ENCODE results near the gene IL1RAPL1.

Gene IL1RAPL1

GRCh38 chrX:28609003-28609402 lies 21.8 kb downstream of the IL1RAPL1 start:
- Mint-ChIP-seq H3K4me3 (no peak overlapping the region), H3K9me3 (no peaks in the 10 kb centered on the region), H3K36me3 (ENCODE audit: low read depth) (no peaks in the 10 kb centered on the region), H3K27ac (no peak overlapping the region), H3K4me1 (peaks cover 12% of the 10 kb centered on the region), H3K27me3 (ENCODE audit: low read depth, poor library complexity) (no peaks in the 10 kb centered on the region)
- TF ChIP-seq CTCF (IDR thresholded peaks at IDR 0.05) = no peak
- DNase-seq = no peak

- H3K4me3 Mint-ChIP-seq = no peak overlapping the region
- no peak for TF ChIP-seq CTCF (IDR thresholded peaks at IDR 0.05)
- H3K4me1 Mint-ChIP-seq = peaks cover 16% of the 10 kb centered on the region
- H3K36me3 Mint-ChIP-seq (ENCODE audit: low read depth) = no peaks in the 10 kb centered on the region
- H3K9me3 Mint-ChIP-seq = no peaks in the 10 kb centered on the region
- DNase-seq = no peak
- H3K27ac Mint-ChIP-seq = peak overlapping the region; percentile 50
- no peaks in the 10 kb centered on the region for H3K27me3 Mint-ChIP-seq (ENCODE audit: low read depth, poor library complexity)
Measured at GRCh38 chrX:28609917-28610613, 22.8 kb downstream of the IL1RAPL1 start.

DNA sequence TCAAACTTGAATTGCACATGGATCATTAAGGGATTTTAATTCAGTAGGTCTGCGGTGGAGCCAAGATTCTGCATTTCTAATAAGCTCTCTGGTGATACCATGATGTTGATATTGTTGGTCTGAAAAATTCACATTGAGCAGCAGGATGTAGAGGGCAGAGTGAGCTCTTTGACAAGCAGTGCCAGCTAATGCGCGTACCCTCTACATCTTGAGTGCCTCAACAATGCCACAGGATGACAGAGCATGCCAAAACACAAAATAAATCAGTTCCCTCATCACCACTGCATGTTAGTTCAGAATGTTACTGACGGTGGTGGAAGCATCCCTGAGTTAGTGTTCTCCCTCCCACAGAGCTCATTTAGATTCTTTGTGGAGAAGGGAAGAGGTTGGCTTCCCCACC lies 23.5 kb downstream of the IL1RAPL1 start:
- H3K4me3 Mint-ChIP-seq = no peak overlapping the region
- no peaks in the 10 kb centered on the region for H3K36me3 Mint-ChIP-seq (ENCODE audit: low read depth)
- H3K9me3 Mint-ChIP-seq = no peaks in the 10 kb centered on the region
- no peak overlapping the region for H3K27ac Mint-ChIP-seq
- TF ChIP-seq CTCF (IDR thresholded peaks at IDR 0.05) = no peak
- H3K4me1 Mint-ChIP-seq = peaks cover 16% of the 10 kb centered on the region
- DNase-seq = no peak
- no peaks in the 10 kb centered on the region for H3K27me3 Mint-ChIP-seq (ENCODE audit: low read depth, poor library complexity)

DNA sequence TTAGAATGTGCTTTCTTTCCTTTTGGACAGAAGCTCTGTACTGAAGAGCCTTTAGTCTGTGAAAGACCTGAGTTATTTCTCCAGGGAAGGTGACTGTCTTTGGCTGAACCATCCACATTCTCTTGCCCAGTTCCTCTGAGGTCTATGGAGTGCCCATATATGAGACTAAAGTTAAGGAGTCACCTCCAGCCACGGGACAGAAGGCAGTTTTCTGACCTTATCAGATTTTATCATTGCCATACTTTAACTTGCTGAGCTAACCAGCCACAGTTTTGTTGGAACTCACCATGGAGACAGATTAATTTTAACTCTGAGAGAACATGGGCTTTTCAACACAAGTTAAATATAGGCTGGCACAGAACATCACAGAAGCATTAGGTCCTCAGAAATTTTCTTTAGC lies 26.3 kb downstream of the IL1RAPL1 start:
- H3K9me3 Mint-ChIP-seq = no peaks in the 10 kb centered on the region
- no peak overlapping the region for H3K27ac Mint-ChIP-seq
- no peak for DNase-seq
- no peaks in the 10 kb centered on the region for H3K36me3 Mint-ChIP-seq (ENCODE audit: low read depth)
- no peak for TF ChIP-seq CTCF (IDR thresholded peaks at IDR 0.05)
- no peaks in the 10 kb centered on the region for H3K27me3 Mint-ChIP-seq (ENCODE audit: low read depth, poor library complexity)
- no peak overlapping the region for H3K4me3 Mint-ChIP-seq
- peaks cover 16% of the 10 kb centered on the region for H3K4me1 Mint-ChIP-seq

- Mint-ChIP-seq H3K36me3 (ENCODE audit: low read depth) (no peaks in the 10 kb centered on the region), H3K27me3 (ENCODE audit: low read depth, poor library complexity) (peaks cover 4% of the 10 kb centered on the region), H3K4me3 (no peak overlapping the region), H3K9me3 (no peaks in the 10 kb centered on the region), H3K27ac (peak overlapping the region; percentile 78), H3K4me1 (peaks cover 26% of the 10 kb centered on the region)
- no peak for DNase-seq
- TF ChIP-seq CTCF (IDR thresholded peaks at IDR 0.05) = no peak
Measured at GRCh38 chrX:28625223-28625622, 38.0 kb downstream of the IL1RAPL1 start.

DNA sequence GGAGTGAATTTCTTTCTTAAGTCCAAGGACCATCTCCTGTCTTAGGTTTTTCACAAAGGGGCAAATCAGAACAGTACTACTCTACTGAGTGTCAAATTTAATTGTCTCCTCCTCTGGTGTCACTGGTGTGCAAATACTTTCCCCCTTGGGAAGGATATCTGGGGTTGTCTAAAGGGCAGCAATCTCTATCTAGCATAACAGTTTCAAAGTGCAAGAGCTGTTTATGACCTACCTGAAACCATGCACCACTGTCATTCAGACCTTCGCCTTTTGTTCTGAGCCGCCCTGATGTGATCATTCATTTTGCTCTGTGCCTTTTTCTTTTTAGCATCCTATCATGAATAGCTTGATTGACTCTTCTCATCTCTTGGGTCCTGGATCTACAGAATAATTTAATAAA lies 39.3 kb downstream of the IL1RAPL1 start:
- Mint-ChIP-seq H3K4me3 (no peak overlapping the region), H3K27me3 (ENCODE audit: low read depth, poor library complexity) (peaks cover 4% of the 10 kb centered on the region), H3K27ac (no peak overlapping the region), H3K36me3 (ENCODE audit: low read depth) (no peaks in the 10 kb centered on the region), H3K9me3 (no peaks in the 10 kb centered on the region), H3K4me1 (peaks cover 26% of the 10 kb centered on the region)
- TF ChIP-seq CTCF (IDR thresholded peaks at IDR 0.05) = no peak
- DNase-seq = no peak
